KG1 (cell line): Measurements from ENCODE around the gene C12orf43.

Source experiments
- DNase-seq: peaks from one replicate; lab custom pipeline; 2025; lab: John Stamatoyannopoulos, UW

Gene C12orf43

GRCh38 chr12:120999191-121000120 lies 16.8 kb downstream of the C12orf43 start:
- DNase-seq: no peak

- DNase-seq: no peak
Observed at GRCh38 chr12:120998435-120998834, 17.9 kb downstream of the C12orf43 start.

DNA sequence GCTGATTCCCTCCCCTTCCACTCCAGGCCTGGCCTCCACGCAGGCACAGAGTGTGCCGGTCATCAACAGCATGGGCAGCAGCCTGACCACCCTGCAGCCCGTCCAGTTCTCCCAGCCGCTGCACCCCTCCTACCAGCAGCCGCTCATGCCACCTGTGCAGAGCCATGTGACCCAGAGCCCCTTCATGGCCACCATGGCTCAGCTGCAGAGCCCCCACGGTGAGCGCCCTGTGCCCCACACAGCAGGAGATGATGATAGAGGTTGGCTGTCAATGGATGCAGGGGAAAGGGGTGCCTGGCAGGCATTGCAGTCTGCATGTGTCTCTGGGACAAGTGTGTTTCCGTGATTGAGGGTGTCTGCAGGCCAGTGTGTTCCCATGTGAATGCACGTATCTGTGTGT lies 18.8 kb downstream of the C12orf43 start:
- DNase-seq: no peak

DNA sequence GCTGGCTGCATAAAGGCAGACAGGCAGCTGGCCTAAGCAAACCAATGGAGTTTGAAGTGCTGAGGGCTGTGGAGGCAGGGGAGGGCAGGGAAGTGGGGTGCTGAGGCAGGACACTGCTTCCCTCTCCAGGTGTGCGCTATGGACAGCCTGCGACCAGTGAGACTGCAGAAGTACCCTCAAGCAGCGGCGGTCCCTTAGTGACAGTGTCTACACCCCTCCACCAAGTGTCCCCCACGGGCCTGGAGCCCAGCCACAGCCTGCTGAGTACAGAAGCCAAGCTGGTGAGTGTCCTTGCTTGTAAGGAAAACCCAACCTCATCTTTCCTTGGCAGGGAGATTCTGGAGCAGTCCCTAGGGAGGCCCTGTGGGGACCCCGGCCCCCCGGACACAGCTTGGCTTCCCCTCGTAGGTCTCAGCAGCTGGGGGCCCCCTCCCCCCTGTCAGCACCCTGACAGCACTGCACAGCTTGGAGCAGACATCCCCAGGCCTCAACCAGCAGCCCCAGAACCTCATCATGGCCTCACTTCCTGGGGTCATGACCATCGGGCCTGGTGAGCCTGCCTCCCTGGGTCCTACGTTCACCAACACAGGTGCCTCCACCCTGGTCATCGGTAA lies 20.0 kb downstream of the C12orf43 start:
- no peak for DNase-seq

- DNase-seq: no peak
Observed at GRCh38 chr12:120994589-120995337, 21.5 kb downstream of the C12orf43 start.

DNA sequence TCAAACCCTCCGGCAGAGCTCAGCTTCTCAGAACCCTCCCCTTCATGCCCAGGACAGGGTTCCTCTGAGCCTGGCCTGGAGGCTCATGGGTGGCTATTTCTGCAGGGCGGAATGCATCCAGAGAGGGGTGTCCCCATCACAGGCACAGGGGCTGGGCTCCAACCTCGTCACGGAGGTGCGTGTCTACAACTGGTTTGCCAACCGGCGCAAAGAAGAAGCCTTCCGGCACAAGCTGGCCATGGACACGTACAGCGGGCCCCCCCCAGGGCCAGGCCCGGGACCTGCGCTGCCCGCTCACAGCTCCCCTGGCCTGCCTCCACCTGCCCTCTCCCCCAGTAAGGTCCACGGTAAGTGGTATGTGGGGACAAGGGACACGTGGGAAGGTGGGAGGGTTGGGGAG lies 22.2 kb downstream of the C12orf43 start:
- no peak for DNase-seq

DNA sequence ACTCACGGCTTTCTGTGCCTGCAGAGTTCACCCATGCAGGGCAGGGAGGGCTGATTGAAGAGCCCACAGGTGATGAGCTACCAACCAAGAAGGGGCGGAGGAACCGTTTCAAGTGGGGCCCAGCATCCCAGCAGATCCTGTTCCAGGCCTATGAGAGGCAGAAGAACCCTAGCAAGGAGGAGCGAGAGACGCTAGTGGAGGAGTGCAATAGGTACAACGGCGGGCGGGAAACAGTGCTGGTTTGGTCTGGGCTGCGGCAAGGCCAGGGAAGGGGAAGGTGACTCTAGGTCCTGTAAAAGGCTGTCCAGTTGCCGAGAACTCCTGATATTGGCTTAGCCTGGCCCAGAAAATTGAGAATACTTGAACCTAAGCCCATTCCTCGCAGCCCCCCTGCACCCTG lies 22.8 kb downstream of the C12orf43 start:
- DNase-seq: no peak

DNA sequence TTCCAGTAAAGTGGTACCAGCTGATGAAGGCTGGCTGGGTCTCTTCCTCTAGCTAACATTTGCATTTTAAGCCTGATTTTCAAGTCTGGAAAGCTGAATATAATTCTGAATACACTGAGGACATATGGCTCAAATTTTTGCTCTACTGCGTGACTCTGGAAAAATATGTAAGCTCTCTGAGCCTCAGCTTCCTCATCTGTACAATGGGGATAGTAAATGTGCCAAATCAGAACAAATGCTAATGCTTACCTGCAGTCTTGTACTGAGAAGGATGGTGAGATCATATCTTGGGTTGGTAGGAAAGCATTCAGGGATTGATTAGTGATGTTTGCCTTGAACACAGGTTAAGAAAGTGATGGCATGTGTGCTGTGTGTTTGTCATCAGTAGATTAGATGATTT lies 23.3 kb downstream of the C12orf43 start:
- no peak for DNase-seq

GRCh38 chr12:120991965-120992364 lies 24.3 kb downstream of the C12orf43 start:
- no peak for DNase-seq

GRCh38 chr12:120990487-120991055 lies 25.7 kb downstream of the C12orf43 start:
- no peak for DNase-seq

DNA sequence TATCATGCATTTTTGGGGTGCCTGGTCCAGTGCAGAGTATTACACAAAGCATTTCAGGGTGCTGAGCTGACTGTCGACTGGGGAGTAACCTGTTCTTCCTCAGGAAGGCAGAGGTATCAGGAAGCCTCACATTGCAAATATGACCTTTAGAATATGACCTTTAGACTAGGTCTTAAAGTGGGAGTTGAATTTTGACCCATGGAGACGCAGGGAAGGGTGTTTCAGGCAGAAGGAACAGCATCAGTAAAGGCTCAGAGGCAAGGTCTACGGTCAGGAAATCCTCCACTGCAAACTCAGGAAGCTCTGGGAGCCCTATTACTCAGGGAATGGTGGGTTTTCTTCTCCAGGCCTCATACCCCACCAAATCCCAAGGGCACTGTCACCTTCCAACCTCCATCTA lies 26.6 kb downstream of the C12orf43 start:
- DNase-seq: no peak

DNA sequence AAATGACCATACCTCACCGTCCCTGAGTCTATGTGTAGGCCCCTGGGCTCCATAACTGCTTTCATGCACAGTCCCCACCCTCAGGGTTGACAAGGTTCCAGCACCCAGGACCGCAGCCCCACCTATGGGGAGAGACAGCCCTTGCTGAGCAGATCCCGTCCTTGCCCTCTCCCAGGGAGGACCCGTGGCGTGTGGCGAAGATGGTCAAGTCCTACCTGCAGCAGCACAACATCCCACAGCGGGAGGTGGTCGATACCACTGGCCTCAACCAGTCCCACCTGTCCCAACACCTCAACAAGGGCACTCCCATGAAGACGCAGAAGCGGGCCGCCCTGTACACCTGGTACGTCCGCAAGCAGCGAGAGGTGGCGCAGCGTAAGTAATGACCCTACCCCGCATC lies 27.6 kb downstream of the C12orf43 start:
- no peak for DNase-seq

DNA sequence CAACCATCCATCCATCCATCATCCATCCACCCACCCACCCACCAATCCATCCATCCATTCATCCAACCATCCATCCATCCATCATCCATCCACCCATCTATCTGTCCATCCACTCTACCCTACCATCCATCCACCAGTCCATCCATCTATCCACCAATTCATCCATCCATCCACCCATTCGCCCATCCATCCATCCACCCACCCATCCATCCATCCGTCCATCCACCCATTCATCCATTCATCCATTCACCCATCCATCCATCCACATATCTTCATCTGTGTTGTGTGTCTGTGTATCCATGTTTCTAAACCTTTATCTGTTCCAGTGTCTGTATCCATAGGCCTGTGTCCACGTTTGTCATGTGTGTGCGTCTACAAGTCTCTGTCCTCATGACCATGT lies 28.1 kb downstream of the C12orf43 start:
- DNase-seq: no peak

DNA sequence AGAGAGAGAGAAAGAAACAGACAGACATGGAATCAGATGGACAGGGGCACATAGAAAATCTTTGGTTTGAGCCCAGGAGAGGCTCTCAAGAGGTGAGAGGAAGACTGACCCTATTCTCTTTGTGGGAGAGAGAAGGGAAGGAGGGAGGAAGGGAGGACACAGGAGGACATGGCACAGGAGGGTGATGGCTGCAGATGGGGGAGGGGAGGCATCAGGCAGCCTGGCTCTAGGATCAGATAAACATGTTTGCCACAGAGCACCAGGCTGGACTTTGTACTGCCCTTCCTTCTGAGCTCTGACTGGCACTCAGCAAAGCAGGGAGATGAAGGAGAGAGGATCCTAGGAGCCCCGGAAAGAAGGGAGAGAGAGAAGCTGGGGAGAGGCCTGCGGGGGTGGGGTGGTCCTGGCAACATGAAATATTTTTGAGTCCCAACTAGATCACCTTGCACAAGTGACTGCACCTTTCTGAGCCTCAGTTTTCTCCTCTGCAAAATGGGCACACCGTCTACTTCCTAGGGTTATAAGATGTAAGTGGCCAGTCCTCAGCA lies 31.9 kb downstream of the C12orf43 start:
- DNase-seq: no peak

GRCh38 chr12:120983759-120984158 lies 32.5 kb downstream of the C12orf43 start:
- no peak for DNase-seq

DNA sequence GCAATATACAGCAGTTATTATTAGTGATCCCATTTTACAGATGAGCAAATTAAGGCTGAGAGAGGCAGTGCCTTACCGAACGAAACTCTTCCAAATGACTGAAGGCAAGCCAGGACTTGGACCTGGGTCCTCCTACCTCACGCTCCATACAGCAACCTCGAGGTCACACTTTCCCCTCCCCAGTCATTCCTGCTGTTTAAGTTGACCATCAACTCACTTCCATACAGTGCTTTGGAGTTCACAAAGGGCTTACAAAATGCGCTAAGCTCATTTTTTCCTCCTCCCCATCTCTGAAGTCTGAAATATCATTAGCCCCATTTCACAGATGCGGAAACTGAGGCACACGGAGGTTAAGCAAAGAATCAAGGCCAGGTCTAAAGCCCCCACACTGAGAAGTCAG lies 33.6 kb downstream of the C12orf43 start:
- DNase-seq: no peak

DNA sequence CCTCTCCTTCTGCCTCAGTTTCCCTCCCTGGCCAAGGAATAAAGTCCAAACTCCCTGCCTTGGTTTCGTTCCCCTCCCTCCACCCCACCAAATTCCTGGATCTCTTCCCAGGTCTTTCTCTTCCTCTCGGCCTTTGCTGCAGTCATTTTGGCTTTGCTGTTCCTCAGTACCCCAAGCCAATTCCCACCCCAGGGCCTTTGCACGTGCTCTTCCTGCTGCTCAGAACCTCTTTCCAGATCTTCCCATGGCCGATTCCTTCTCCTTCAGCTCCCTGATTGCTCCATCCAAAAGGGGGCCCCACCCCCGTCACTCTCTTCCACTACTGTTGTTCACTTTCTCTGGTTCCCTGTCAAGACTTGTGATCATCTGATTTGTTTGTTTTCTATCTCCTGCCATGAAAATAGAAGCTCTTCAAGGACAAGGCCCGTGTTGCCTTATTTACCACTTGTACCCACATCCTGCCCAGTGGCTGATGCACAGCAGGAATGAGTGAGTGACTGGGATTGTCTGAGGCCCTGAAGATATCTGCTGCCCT lies 34.8 kb downstream of the C12orf43 start:
- DNase-seq: no peak

GRCh38 chr12:120980800-120981368 lies 35.4 kb downstream of the C12orf43 start:
- DNase-seq: no peak

DNA sequence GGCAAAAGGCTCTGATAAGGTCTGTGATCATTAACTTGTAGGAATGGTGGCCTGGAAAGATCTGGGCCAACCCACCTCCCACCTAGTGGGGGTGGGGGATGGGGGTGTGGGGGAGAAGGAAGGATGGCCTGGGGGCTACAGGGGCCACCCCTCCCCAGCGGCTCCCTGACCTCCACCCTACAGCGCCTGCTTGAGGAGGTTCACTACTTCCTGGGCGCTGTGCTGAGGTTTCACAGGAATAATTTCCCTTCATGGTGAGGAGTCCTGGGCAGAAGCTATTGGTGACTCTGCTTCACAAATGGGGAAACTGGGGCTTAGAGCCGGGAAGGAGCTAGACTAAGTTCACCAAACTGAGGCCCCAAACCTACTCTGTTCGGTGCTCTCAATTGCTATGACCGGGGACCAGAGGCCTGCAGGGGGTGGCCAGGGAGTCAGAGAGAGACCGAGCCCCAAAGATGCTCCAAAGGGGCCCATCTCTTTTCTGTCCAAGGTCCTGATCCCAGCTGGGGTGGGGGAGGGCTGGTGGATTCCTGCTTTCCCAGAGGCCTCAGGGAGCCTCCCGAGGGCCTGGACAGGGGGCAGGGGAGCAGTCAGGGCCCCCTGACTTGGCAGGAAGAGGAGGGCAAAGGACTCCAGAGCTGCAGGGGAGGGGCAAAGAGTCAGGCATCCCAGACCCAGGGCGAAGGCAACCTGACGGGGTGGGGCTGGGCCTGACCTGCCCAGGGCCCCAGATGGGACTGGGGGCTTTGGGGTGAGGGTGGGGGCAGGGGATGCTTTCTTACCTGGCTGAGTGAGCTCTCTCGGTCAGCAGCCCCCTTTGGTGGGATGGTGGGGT lies 36.2 kb downstream of the C12orf43 start:
- no peak for DNase-seq

DNA sequence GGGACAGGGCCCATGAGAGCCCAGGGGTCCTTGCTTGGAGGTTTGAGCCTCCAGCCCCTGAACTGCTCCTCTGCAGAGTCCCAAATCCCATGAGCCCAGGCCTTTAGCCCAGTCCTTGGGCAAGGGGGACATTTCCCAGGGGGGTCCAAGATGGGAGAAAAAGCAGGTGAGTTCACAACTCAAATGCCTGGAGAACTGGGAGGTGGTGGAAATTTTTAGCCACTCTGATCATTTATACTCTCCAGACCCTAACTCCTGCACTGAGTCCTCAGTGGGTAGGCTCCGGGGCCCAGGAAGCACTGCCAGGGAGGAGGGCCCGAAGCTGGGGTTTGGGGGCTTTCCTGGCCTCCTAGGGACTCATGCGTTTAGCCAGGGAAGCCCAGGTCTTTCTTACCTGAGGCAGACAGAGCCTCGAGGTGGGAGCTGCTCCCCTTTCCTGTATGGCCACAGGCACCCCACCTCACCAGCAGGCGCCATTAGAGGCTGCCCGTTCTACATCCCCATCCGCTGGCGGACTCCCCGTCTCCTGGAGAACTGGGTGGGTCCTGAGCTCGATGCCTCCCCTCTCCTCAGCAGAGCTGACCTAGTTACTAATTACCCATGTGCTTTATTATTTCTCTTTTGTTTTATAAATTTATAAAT lies 36.9 kb downstream of the C12orf43 start:
- DNase-seq: no peak
